Osteoblast (primary cell): ENCODE data around the gene ELMO1. TPM values are rescaled to one million over a fixed set of nuclear protein-coding genes. Genes with fewer than 3 reads are reported as not detected.

Experiments
- DNase-seq: peaks from one replicate; pipeline ENCODE4 v3.0.0; 2011; ENCODE audit warnings: low spot score, mixed read lengths; ENCODE audit not compliant: insufficient read length; ENCODE audit errors: missing footprints
- H2AFZ ChIP-seq: 2 replicates; pipeline ENCODE4 v1.6.0; 2011; ENCODE audit warnings: mild to moderate bottlenecking, low read length
- H3K27ac ChIP-seq: 2 replicates; pipeline ENCODE4 v1.5.1; 2011; ENCODE audit warnings: mild to moderate bottlenecking, low read depth, low read length, moderate library complexity
- H3K27me3 ChIP-seq: 2 replicates; pipeline ENCODE4 v1.6.0; 2012; ENCODE audit warnings: mild to moderate bottlenecking, control low read depth, inconsistent platforms, low read length, moderate library complexity; ENCODE audit not compliant: insufficient read depth
- H3K36me3 ChIP-seq: 2 replicates; pipeline ENCODE4 v1.5.1; 2011; ENCODE audit warnings: mild to moderate bottlenecking, low read length, control low read depth, moderate library complexity; ENCODE audit not compliant: insufficient read depth
- H3K4me1 ChIP-seq: 2 replicates; pipeline ENCODE4 v1.5.1; 2011; ENCODE audit warnings: mild to moderate bottlenecking, low read length, control low read depth, moderate library complexity; ENCODE audit not compliant: insufficient read depth
- H3K4me2 ChIP-seq: 2 replicates; pipeline ENCODE4 v1.6.0; 2011; ENCODE audit warnings: mild to moderate bottlenecking, low read length; ENCODE audit not compliant: insufficient read depth
- H3K4me3 ChIP-seq: fragments of 200-600 bp; sonication (generic); 3 replicates; pipeline ENCODE4 v1.5.1; 2012; ENCODE audit warnings: mild to moderate bottlenecking, low read length, inconsistent platforms; ENCODE audit not compliant: insufficient read depth
- H3K79me2 ChIP-seq: 2 replicates; pipeline ENCODE4 v1.6.0; 2012; ENCODE audit warnings: mild to moderate bottlenecking, low read length, control low read depth, inconsistent platforms; ENCODE audit not compliant: insufficient read depth
- H3K9me3 ChIP-seq: 2 replicates; pipeline ENCODE4 v1.5.1; 2011; ENCODE audit warnings: low read depth, low read length, control low read depth
- H4K20me1 ChIP-seq: 2 replicates; pipeline ENCODE4 v1.6.0; 2012; ENCODE audit warnings: mild to moderate bottlenecking, low read length, control low read depth; ENCODE audit not compliant: insufficient read depth
- CTCF ChIP-seq: IDR thresholded peaks from 2 replicates; pipeline ENCODE4 v1.5.1; 2011; ENCODE audit warnings: mild to moderate bottlenecking, low read depth, low read length, moderate library complexity; ENCODE audit errors: extremely low read depth
- total RNA-seq: library from RNA; depleted of rRNA; stranded (reverse); fragments of >200 nt; gene quantifications from 2 replicates; pipeline ENCODE4 v1.2.3, GENCODE V29; 2012

The ELMO1 gene
- total RNA-seq, 1 donor: 2.2 TPM

- Histone ChIP-seq H4K20me1 (no peaks in the 10 kb centered on the region), H3K4me2 (no peak overlapping the region), H3K36me3 (no peaks in the 10 kb centered on the region), H2AFZ (no peak overlapping the region), H3K4me1 (no peaks in the 10 kb centered on the region), H3K27ac (no peak overlapping the region), H3K27me3 (no peaks in the 10 kb centered on the region), H3K79me2 (no peaks in the 10 kb centered on the region), H3K4me3 (no peak overlapping the region), H3K9me3 (no peaks in the 10 kb centered on the region)
- DNase-seq: peak; percentile 13
- no peak for TF ChIP-seq CTCF
Observed at GRCh38 chr7:36875794-36876193, 572.9 kb downstream of the ELMO1 start.

- no peaks in the 10 kb centered on the region for H3K36me3 ChIP-seq
- H3K4me2 ChIP-seq: no peak overlapping the region
- no peak for DNase-seq
- no peaks in the 10 kb centered on the region for H3K9me3 ChIP-seq
- no peak overlapping the region for H3K4me3 ChIP-seq
- no peak overlapping the region for H3K27ac ChIP-seq
- H3K79me2 ChIP-seq: no peaks in the 10 kb centered on the region
- no peaks in the 10 kb centered on the region for H3K4me1 ChIP-seq
- H3K27me3 ChIP-seq: no peaks in the 10 kb centered on the region
- no peak overlapping the region for H2AFZ ChIP-seq
- H4K20me1 ChIP-seq: no peaks in the 10 kb centered on the region
- TF ChIP-seq CTCF: no peak
Observed at GRCh38 chr7:36874041-36874440, 574.6 kb downstream of the ELMO1 start.

DNA sequence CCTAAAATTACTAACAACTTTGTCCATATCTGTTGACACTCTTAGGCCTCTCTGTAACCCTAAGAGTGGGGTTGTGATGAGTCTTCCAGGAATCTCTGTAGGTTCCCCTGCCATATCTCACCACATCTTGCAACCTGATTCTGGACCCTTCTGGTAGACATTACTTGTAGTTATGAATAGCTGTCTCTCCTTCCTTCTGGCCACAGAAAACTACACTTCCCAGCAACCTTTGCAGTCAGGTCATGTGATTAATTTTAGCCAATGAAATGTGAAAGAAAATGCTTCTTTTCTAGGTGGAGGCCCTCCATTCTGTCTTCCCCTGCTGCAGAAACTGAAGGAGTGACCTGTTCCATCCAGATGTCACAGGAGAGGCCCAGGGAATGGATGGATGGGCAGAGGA lies 576.8 kb downstream of the ELMO1 start:
- no peak for TF ChIP-seq CTCF
- H3K27me3 ChIP-seq: no peaks in the 10 kb centered on the region
- no peak overlapping the region for H3K27ac ChIP-seq
- no peak overlapping the region for H2AFZ ChIP-seq
- H3K9me3 ChIP-seq: no peaks in the 10 kb centered on the region
- no peak overlapping the region for H3K4me3 ChIP-seq
- DNase-seq: no peak
- no peaks in the 10 kb centered on the region for H4K20me1 ChIP-seq
- H3K4me1 ChIP-seq: no peaks in the 10 kb centered on the region
- H3K79me2 ChIP-seq: no peaks in the 10 kb centered on the region
- no peak overlapping the region for H3K4me2 ChIP-seq
- no peaks in the 10 kb centered on the region for H3K36me3 ChIP-seq

DNA sequence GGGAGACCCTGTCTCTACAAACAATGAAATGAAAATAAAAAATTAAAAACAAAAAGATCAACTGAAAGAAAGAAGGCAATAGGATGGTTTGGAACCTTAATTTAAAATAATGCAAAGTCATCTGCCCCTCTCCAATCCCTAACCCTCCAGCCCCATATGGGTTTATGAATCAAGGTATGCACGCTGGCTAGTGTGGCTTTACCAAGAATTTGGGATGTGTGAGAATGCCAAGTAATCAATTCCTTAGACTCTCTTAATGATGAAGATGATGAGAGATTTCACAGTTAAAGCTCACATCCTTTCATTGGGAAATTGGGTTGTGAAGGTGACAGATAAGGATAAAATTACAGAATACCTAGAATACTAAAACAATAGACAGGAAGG lies 577.3 kb downstream of the ELMO1 start:
- H3K27ac ChIP-seq: no peak overlapping the region
- H3K4me1 ChIP-seq: no peaks in the 10 kb centered on the region
- no peak overlapping the region for H2AFZ ChIP-seq
- H3K4me2 ChIP-seq: no peak overlapping the region
- DNase-seq: no peak
- no peaks in the 10 kb centered on the region for H3K79me2 ChIP-seq
- H3K9me3 ChIP-seq: no peaks in the 10 kb centered on the region
- no peaks in the 10 kb centered on the region for H3K27me3 ChIP-seq
- no peaks in the 10 kb centered on the region for H3K36me3 ChIP-seq
- H4K20me1 ChIP-seq: no peaks in the 10 kb centered on the region
- no peak for TF ChIP-seq CTCF
- H3K4me3 ChIP-seq: no peak overlapping the region
